ENCODE measurements around the gene CTAGE9.
"Not testable (repeated sequence)": the region's sequence is repeated elsewhere in the genome, so short reads cannot be mapped to it uniquely, and the experiment has no call there.

- TF ChIP-seq POLR2AphosphoS5, CTCF (IDR thresholded peaks at IDR 0.05): not testable (repeated sequence)
Measured at GRCh38 chr6:131715567-131715966, 4.8 kb upstream of the CTAGE9 start.
